ENCODE data around the gene ABHD2. TPM values are rescaled to one million over a fixed set of nuclear protein-coding genes. Genes with fewer than 3 reads are reported as not detected.

The ABHD2 gene
- total and polyA plus RNA-seq, 9 of the 15 experiments (the other 6 are each of a cell fraction or from before 2014, with no cell fraction given), result 16.9 to 99.8 (median 47.5) TPM

GRCh38 chr15:89043031-89044002 is 44.9 kb upstream of the ABHD2 start:
- Histone ChIP-seq H3K9me3 (replicated peaks; ENCODE audit: control insufficient read depth, insufficient read depth, low read depth, low read length) (no peaks in the 10 kb centered on the region), H4K20me1 (replicated peaks; ENCODE audit: control insufficient read depth, insufficient read depth, low read length) (no peaks in the 10 kb centered on the region), H3K4me3 (no peak overlapping the region), H2AFZ (ENCODE audit: low read depth, low read length) (no peak overlapping the region), H3K27me3 (ENCODE audit: control insufficient read depth in 2 of 2, insufficient read depth in 2 of 2, low read length in 2 of 2) (peaks cover under 1 to 3% of the 10 kb centered on the region in 2 experiments; a peak in 2 of 5 replicates), H3K9me1 (ENCODE audit: control insufficient read depth, insufficient read depth, low read length) (no peaks in the 10 kb centered on the region), H3K36me3 (ENCODE audit: control insufficient read depth, insufficient read depth, low read length) (no peaks in the 10 kb centered on the region), H3K9ac (ENCODE audit: insufficient read depth in 1 of 2, low read depth in 2 of 2, low read length in 2 of 2) (no peak overlapping the region), H3K79me2 (ENCODE audit: control insufficient read depth, insufficient read depth, low read length) (no peaks in the 10 kb centered on the region), H3K4me1 (replicated peaks in 1 of 2; ENCODE audit: control insufficient read depth in 2 of 2, insufficient read depth in 2 of 2, low read length in 2 of 2) (peaks cover 0 to 8% of the 10 kb centered on the region in 2 experiments; a peak in 3 of 5 replicates), H3K4me2 (ENCODE audit: insufficient read depth, low read length) (no peak overlapping the region), H3K27ac (ENCODE audit: extremely low read depth, low read depth, low read length) (no peak overlapping the region)
- POLR2A ChIA-PET, result no interaction called here
- WGBS (ENCODE audit: insufficient coverage, low coverage, missing lambda C conversion rate), result 73% methylated on average over 1 of the region's 3 CpGs
- in situ Hi-C loops (cut with MboI), result no loop called here
- no TSS peak for BruUV-seq (replicated peaks)
- CTCF ChIA-PET (ENCODE audit: low intra/inter-chr PET ratio), result no interaction called here
- intact Hi-C loops (cut with micrococcal nuclease), result no loop called here
- ATAC-seq (no peak), DNase-seq (ENCODE audit: extremely low read depth in 1 of 4, low spot score in 3 of 4) (no peak), FAIRE-seq (no peak)
- TF ChIP-seq, protein P1, sequence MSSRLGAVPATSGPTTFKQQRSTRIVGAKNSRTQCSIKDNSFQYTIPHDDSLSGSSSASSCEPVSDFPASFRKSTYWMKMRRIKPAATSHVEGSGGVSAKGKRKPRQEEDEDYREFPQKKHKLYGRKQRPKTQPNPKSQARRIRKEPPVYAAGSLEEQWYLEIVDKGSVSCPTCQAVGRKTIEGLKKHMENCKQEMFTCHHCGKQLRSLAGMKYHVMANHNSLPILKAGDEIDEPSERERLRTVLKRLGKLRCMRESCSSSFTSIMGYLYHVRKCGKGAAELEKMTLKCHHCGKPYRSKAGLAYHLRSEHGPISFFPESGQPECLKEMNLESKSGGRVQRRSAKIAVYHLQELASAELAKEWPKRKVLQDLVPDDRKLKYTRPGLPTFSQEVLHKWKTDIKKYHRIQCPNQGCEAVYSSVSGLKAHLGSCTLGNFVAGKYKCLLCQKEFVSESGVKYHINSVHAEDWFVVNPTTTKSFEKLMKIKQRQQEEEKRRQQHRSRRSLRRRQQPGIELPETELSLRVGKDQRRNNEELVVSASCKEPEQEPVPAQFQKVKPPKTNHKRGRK (tag; IDR thresholded peaks at IDR 0.05), result 0 out of 2 replicates have a peak, but pooled peaks have one; percentile 22
- peak; percentile 89 for TF ChIP-seq PCBP2 (IDR thresholded peaks at IDR 0.05; ENCODE audit: low read depth, low read length, poor library complexity, severe bottlenecking)
- peak; percentile 42 for TF ChIP-seq PCBP1 (IDR thresholded peaks at IDR 0.05; ENCODE audit: low read depth, low read length, poor library complexity, severe bottlenecking)
- peak in 1 of 2 experiments; percentile 14; a peak in 1 of 4 replicates for TF ChIP-seq KDM1A (IDR thresholded peaks at IDR 0.05)
- 0 out of 2 replicates have a peak, but pooled peaks have one; percentile 16 for TF ChIP-seq ZNF324 (CRISPR knock-in tag; IDR thresholded peaks at IDR 0.05)
- no peak for TF ChIP-seq MLLT1 (IDR thresholded peaks at IDR 0.05)
- TF ChIP-seq BRD9 (IDR thresholded peaks at IDR 0.05; ENCODE audit: low read depth, partially characterized antibody), result no peak
- 0 out of 2 replicates have a peak, but pooled peaks have one; percentile 12 for TF ChIP-seq EGR1 (conservative IDR thresholded peaks at IDR 0.05)
- no peak for TF ChIP-seq ZNF76 (CRISPR knock-in tag; IDR thresholded peaks at IDR 0.05; ENCODE audit: borderline replicate concordance)
- TF ChIP-seq OTX1 (CRISPR knock-in tag; IDR thresholded peaks at IDR 0.05), result peak; percentile 39; the same call in 1 of the 2 replicates
- peak; percentile 64 for TF ChIP-seq ZNF263 (CRISPR knock-in tag; IDR thresholded peaks at IDR 0.05; ENCODE audit: borderline replicate concordance)
